HG03439 (cell line): ENCODE results near the gene CUBN.

Source experiments
- ATAC-seq: cut with Tn5 transposase; IDR thresholded peaks from one replicate; pipeline ENCODE4 v1.9.1; 2021; ENCODE audit warnings: mild to moderate bottlenecking, moderate library complexity; ENCODE audit not compliant: unreplicated experiment

Gene CUBN

GRCh38 chr10:16799621-16800020 is 330.0 kb downstream of the CUBN start:
- ATAC-seq, result peak; percentile 60

GRCh38 chr10:16798571-16798970 is 331.0 kb downstream of the CUBN start:
- ATAC-seq, result no peak

- ATAC-seq, result no peak
Observed at GRCh38 chr10:16795410-16796073, 334.1 kb downstream of the CUBN start.

- ATAC-seq, result no peak
Observed at GRCh38 chr10:16794005-16794404, 335.6 kb downstream of the CUBN start.

GRCh38 chr10:16792675-16793074 is 336.9 kb downstream of the CUBN start:
- ATAC-seq, result no peak

GRCh38 chr10:16789765-16790164 is 339.8 kb downstream of the CUBN start:
- ATAC-seq, result no peak

GRCh38 chr10:16789261-16789660 is 340.4 kb downstream of the CUBN start:
- no peak for ATAC-seq

- no peak for ATAC-seq
Observed at GRCh38 chr10:16788778-16789177, 340.8 kb downstream of the CUBN start.

- no peak for ATAC-seq
Observed at GRCh38 chr10:16788125-16788524, 341.5 kb downstream of the CUBN start.

GRCh38 chr10:16787361-16787791 is 342.2 kb downstream of the CUBN start:
- no peak for ATAC-seq

- ATAC-seq, result no peak
Observed at GRCh38 chr10:16780338-16780880, 349.2 kb downstream of the CUBN start.

- ATAC-seq, result no peak
Observed at GRCh38 chr10:16779384-16779915, 350.2 kb downstream of the CUBN start.

- no peak for ATAC-seq
Observed at GRCh38 chr10:16777473-16778370, 351.9 kb downstream of the CUBN start.

- ATAC-seq, result no peak
Observed at GRCh38 chr10:16776896-16777295, 352.7 kb downstream of the CUBN start.
